ENCODE measurements around the gene HORMAD2.

The HORMAD2 gene

GRCh38 chr22:30079952-30080533 lies at the start of gene HORMAD2:
HORMAD2 (plus strand) TSS chr22:30080464; CDS start chr22:30093953, 13,489 bp downstream.
- no peak for DNase-seq

- no peak for DNase-seq
Observed at GRCh38 chr22:30031328-30031727, 48.9 kb upstream of the HORMAD2 start.

GRCh38 chr22:30031764-30032455 lies 48.4 kb upstream of the HORMAD2 start:
- DNase-seq, result no peak

GRCh38 chr22:30033137-30033536 lies 47.1 kb upstream of the HORMAD2 start:
- no peak for DNase-seq

- DNase-seq, result no peak
Observed at GRCh38 chr22:30033901-30034300, 46.4 kb upstream of the HORMAD2 start.

- no peak for DNase-seq
Observed at GRCh38 chr22:30036656-30037055, 43.6 kb upstream of the HORMAD2 start.

- no peak for DNase-seq
Observed at GRCh38 chr22:30038219-30038618, 42.0 kb upstream of the HORMAD2 start.

GRCh38 chr22:30040499-30041260 lies 39.6 kb upstream of the HORMAD2 start:
- no peak for DNase-seq

GRCh38 chr22:30041475-30041874 lies 38.8 kb upstream of the HORMAD2 start:
- no peak for DNase-seq

- no peak for DNase-seq
Observed at GRCh38 chr22:30041881-30042280, 38.4 kb upstream of the HORMAD2 start.

GRCh38 chr22:30043161-30043560 lies 37.1 kb upstream of the HORMAD2 start:
- DNase-seq, result no peak

GRCh38 chr22:30044369-30044768 lies 35.9 kb upstream of the HORMAD2 start:
- DNase-seq, result peak; percentile 6

- no peak for DNase-seq
Observed at GRCh38 chr22:30044881-30045493, 35.3 kb upstream of the HORMAD2 start.

- DNase-seq, result no peak
Observed at GRCh38 chr22:30045494-30045887, 34.8 kb upstream of the HORMAD2 start.

GRCh38 chr22:30045901-30046715 lies 34.2 kb upstream of the HORMAD2 start:
- no peak for DNase-seq

GRCh38 chr22:30046716-30047363 lies 33.4 kb upstream of the HORMAD2 start:
- no peak for DNase-seq

GRCh38 chr22:30047364-30047738 lies 32.9 kb upstream of the HORMAD2 start:
- no peak for DNase-seq

GRCh38 chr22:30048681-30049080 lies 31.6 kb upstream of the HORMAD2 start:
- DNase-seq, result no peak

GRCh38 chr22:30054067-30054763 lies 26.0 kb upstream of the HORMAD2 start:
- DNase-seq, result no peak

GRCh38 chr22:30054764-30055069 lies 25.5 kb upstream of the HORMAD2 start:
- DNase-seq, result no peak

- DNase-seq, result no peak
Observed at GRCh38 chr22:30056015-30056414, 24.2 kb upstream of the HORMAD2 start.

GRCh38 chr22:30057375-30057774 lies 22.9 kb upstream of the HORMAD2 start:
- no peak for DNase-seq

All from NCI-H510A (cell line).